NT2/D1 (cell line): Measurements from ENCODE around the gene ANTXR1.

Experiments used
- DNase-seq: peaks from one replicate; pipeline ENCODE4 v3.0.0-alpha.2; 2011; ENCODE audit warnings: low read depth, low spot score
- H3K27me3 ChIP-seq: 2 replicates; pipeline ENCODE4 v1.6.0; 2011; ENCODE audit warnings: mild to moderate bottlenecking; ENCODE audit not compliant: insufficient read length, insufficient read depth
- H3K36me3 ChIP-seq: 2 replicates; pipeline ENCODE4 v1.6.1; 2011; ENCODE audit warnings: mild to moderate bottlenecking, low read length, mixed read lengths; ENCODE audit not compliant: insufficient read depth, insufficient read length
- H3K4me1 ChIP-seq: 2 replicates; pipeline ENCODE4 v1.5.1; 2011; ENCODE audit not compliant: insufficient read depth, insufficient read length
- H3K4me3 ChIP-seq: 2 replicates; pipeline ENCODE4 v1.5.1; 2011; ENCODE audit warnings: low read depth; ENCODE audit not compliant: insufficient read length
- H3K9ac ChIP-seq: 2 replicates; pipeline ENCODE4 v1.6.0; 2011; ENCODE audit warnings: low read depth; ENCODE audit not compliant: insufficient read length
- H3K9me3 ChIP-seq: 2 replicates; pipeline ENCODE4 v1.5.1; 2011; ENCODE audit warnings: mild to moderate bottlenecking, low read length; ENCODE audit not compliant: insufficient read depth
- SUZ12 ChIP-seq: IDR thresholded peaks from 2 replicates; pipeline ENCODE4 v1.6.1; 2011; ENCODE audit not compliant: insufficient read length, insufficient read depth; ENCODE audit errors: extremely low read depth
- YY1 ChIP-seq: IDR thresholded peaks from 2 replicates; pipeline ENCODE4 v1.6.1; 2011; ENCODE audit not compliant: insufficient read length, insufficient read depth
- ZNF274 ChIP-seq: IDR thresholded peaks from 2 replicates; pipeline ENCODE4 v1.6.1; 2011; ENCODE audit warnings: mild to moderate bottlenecking, low read depth, low read length

ANTXR1 gene

GRCh38 chr2:69061525-69061924 lies 48.5 kb downstream of the ANTXR1 start:
- no peak for TF ChIP-seq ZNF274
- no peak for TF ChIP-seq SUZ12
- TF ChIP-seq YY1: no peak
- Histone ChIP-seq H3K4me3 (no peak overlapping the region), H3K9ac (no peak overlapping the region), H3K4me1 (no peaks in the 10 kb centered on the region), H3K36me3 (peaks cover 6% of the 10 kb centered on the region), H3K9me3 (no peaks in the 10 kb centered on the region), H3K27me3 (no peaks in the 10 kb centered on the region)
- DNase-seq: no peak

GRCh38 chr2:69062307-69062962 lies 49.5 kb downstream of the ANTXR1 start:
- Histone ChIP-seq H3K4me3 (no peak overlapping the region), H3K27me3 (no peaks in the 10 kb centered on the region), H3K4me1 (no peaks in the 10 kb centered on the region), H3K9me3 (no peaks in the 10 kb centered on the region), H3K9ac (no peak overlapping the region), H3K36me3 (peaks cover 8% of the 10 kb centered on the region)
- TF ChIP-seq YY1 (no peak), ZNF274 (no peak), SUZ12 (no peak)
- DNase-seq: no peak

DNA sequence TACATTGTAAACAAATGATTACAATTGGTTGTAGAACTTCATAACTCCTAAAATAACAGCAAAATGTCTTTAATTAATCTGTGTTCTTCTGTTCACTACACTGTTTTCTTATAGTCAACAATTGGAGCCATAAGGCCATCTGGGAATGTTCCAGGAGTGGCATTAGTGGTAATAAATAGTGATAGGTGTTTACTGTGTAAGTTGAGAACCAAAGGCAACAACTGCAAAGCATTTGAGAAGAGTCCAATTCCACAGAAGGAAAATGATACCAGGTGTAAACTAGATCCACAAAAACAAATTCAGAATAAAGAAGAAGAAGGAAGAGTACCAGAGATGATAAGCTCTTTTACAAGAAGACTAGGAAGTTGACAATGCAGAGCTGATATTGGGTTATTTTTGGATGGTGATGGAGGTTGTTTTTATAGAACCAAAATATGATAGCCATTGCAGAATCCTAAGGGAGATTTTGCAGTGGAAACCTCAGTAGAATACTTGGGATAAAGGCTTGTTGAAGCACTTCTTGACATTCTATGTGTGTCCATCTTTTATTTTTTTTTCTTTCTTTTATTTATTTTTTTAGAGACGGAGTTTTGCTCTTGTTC lies 52.9 kb downstream of the ANTXR1 start:
- Histone ChIP-seq H3K27me3 (no peaks in the 10 kb centered on the region), H3K9ac (no peak overlapping the region), H3K4me1 (no peaks in the 10 kb centered on the region), H3K9me3 (no peaks in the 10 kb centered on the region), H3K4me3 (no peak overlapping the region), H3K36me3 (peaks cover 12% of the 10 kb centered on the region)
- TF ChIP-seq ZNF274 (no peak), YY1 (no peak), SUZ12 (no peak)
- DNase-seq: no peak

DNA sequence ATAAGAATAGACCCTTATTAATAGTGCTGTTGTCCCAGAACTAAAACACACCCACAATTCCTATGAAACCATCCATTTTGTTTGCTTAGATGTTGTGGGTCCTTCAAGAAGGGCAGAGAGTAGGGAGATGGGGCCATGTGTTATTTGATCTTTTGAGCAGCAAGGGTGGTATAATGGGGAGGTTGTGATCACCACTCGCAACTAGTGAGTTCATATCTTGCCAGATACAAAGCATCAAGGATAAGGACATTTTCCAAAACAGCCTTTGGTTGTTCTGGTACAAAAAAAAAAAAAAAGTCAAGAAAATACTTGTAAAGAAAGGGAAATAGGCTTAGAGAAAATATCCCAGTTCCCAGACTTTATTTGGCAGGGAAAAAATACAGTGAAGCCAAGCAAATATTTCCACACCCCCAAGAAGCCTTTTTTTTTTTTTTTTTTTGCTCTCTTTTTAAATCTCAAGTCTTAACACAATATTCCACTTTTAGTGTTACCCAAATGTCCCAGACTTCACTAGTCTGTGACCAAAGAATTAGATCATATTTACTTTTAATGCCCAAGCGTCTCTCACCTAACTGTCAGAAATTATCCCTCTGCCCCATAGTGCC lies 54.1 kb downstream of the ANTXR1 start:
- Histone ChIP-seq H3K9me3 (no peaks in the 10 kb centered on the region), H3K9ac (no peak overlapping the region), H3K36me3 (peaks cover 17% of the 10 kb centered on the region), H3K4me3 (no peak overlapping the region), H3K27me3 (no peaks in the 10 kb centered on the region), H3K4me1 (no peaks in the 10 kb centered on the region)
- DNase-seq: no peak
- no peak for TF ChIP-seq ZNF274
- no peak for TF ChIP-seq YY1
- no peak for TF ChIP-seq SUZ12

- H3K4me3 ChIP-seq: no peak overlapping the region
- no peaks in the 10 kb centered on the region for H3K27me3 ChIP-seq
- H3K9ac ChIP-seq: no peak overlapping the region
- no peaks in the 10 kb centered on the region for H3K9me3 ChIP-seq
- TF ChIP-seq SUZ12 (no peak), ZNF274 (no peak), YY1 (no peak)
- H3K4me1 ChIP-seq: no peaks in the 10 kb centered on the region
- no peak for DNase-seq
- peaks cover 24% of the 10 kb centered on the region for H3K36me3 ChIP-seq
Measured at GRCh38 chr2:69067866-69068265, 54.9 kb downstream of the ANTXR1 start.

DNA sequence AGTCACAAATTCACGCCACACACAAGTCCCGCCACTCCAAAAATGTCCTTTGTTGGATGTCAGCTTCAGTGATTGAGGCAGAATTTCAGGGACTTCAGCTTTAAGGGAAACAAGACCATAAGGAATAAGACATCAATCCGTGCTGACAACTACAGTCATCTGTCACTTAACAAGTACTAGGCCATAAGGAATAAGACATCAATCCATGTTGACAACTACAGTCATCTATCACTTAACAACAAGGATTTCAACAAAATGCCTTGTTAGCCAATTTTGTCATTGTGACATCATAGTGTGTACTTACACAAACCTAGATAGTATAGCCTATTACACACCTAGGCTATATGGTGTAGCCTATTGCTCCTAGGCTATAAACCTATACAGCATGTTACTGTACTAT lies 58.0 kb downstream of the ANTXR1 start:
- Histone ChIP-seq H3K36me3 (peaks cover 39% of the 10 kb centered on the region), H3K9ac (no peak overlapping the region), H3K27me3 (no peaks in the 10 kb centered on the region), H3K4me1 (no peaks in the 10 kb centered on the region), H3K4me3 (no peak overlapping the region), H3K9me3 (no peaks in the 10 kb centered on the region)
- no peak for DNase-seq
- TF ChIP-seq ZNF274 (no peak), YY1 (no peak), SUZ12 (no peak)

DNA sequence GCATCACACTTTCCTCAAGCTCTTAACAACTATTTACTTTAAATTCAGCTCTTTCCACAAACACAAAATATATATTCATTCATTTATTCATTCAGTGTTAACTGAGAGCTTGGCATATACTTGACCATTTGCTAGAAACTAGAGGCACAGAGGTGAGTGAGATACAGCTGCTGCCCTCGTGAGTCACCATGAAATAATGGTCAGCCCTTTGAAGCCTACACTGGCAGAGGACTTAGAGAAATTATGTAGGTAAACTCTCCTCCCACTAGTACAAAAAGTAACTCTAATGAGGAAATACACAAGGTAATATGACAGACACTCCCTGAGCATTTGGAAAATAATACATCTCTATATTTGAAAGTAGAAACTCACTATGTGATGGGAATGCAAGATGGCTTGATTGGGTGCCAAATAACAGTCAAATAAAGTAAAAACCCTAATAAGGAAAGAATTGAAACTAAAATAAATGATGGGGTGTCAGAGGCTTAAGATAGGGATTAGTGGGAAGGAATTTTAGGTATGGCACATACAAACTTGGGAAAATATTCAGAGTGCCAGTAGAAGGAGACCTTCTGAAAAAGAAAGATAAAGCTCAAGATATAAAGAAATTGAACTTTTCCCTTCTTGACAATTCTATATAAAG lies 61.1 kb downstream of the ANTXR1 start:
- no peak overlapping the region for H3K9ac ChIP-seq
- TF ChIP-seq ZNF274 (no peak), SUZ12 (no peak), YY1 (no peak)
- H3K4me1 ChIP-seq: no peaks in the 10 kb centered on the region
- DNase-seq: no peak
- no peaks in the 10 kb centered on the region for H3K27me3 ChIP-seq
- H3K36me3 ChIP-seq: peaks cover 60% of the 10 kb centered on the region
- no peak overlapping the region for H3K4me3 ChIP-seq
- no peaks in the 10 kb centered on the region for H3K9me3 ChIP-seq
